GM12872 (cell line): Measurements from ENCODE around the gene NFIA.

Source experiments
- CTCF ChIP-seq: IDR thresholded peaks from 3 replicates; pipeline ENCODE4 v1.5.1; 2011; ENCODE audit warnings: low read depth, mild to moderate bottlenecking, low read length, moderate library complexity; ENCODE audit not compliant: insufficient read depth

The NFIA gene

GRCh38 chr1:61310538-61310937 is 228.2 kb downstream of the NFIA start:
- no peak for TF ChIP-seq CTCF

GRCh38 chr1:61313906-61314422 is 231.6 kb downstream of the NFIA start:
- no peak for TF ChIP-seq CTCF

DNA sequence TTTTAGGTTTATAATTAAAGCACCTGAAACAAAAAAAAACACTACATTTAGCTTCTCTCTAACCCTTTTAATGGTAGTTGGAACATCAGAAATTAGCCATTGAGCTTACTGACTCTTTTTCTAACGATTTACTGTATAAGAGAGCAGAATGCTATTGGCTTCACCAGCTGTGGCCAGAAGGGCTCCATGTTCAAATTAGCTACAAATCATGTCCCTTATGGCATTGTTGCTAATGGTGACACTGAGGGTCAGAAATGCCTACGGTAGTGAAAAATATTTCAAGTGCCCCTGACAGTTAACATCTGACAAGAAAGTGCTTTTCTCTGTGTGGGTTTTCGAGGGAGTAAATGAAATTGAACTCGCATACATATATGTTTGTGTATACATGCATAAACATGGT is 232.7 kb downstream of the NFIA start:
- no peak for TF ChIP-seq CTCF

- TF ChIP-seq CTCF: no peak
Observed at GRCh38 chr1:61316493-61316892, 234.1 kb downstream of the NFIA start.

DNA sequence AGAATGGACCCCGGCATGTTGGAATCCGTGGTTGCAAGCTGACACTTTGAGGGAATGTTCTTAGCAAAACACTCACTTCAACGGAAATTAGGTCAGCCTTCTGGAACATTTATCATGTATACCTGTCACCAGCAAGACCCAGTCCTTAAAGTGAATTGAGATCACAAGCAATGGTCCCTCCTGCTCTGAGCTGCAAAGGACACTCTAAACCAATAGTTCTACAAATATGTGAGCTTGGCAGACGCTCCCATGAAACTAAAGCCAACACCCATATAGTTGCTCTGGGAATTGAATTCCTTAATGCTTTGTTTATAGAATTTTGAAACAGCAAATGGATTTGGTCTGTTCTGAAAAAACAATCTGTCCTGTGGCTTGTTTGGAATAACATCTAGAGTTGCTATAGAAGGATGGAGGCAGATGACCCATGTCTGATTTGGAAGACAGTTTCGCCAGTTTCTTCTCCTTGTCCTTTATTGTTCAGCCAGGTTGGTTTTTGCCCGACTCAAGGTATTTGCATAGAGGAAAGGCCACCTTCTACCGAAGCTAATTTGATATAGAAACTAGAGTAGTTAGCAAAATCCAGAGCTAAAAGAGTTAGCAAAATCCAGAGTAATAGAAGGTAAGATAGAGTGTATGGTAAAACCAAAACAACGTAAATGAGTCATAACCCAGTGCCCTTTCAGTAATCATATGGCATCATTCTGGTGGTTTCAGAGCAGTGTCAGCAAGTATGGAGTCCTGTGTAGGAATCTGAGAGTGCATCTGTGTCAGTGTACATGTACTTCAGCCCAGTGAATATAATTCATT is 236.2 kb downstream of the NFIA start:
- no peak for TF ChIP-seq CTCF

- TF ChIP-seq CTCF: no peak
Observed at GRCh38 chr1:61320575-61320974, 238.2 kb downstream of the NFIA start.

GRCh38 chr1:61322008-61322744 is 239.8 kb downstream of the NFIA start:
- no peak for TF ChIP-seq CTCF
